ENCODE data around the gene SIGMAR1. TPM values are rescaled to one million over a fixed set of nuclear protein-coding genes. Genes with fewer than 3 reads are reported as not detected.

The SIGMAR1 gene
- total and polyA plus RNA-seq, 8 donors, result 36.0 to 72.1 (median 45.0) TPM

GRCh38 chr9:34671307-34671706 lies 33.7 kb upstream of the SIGMAR1 start:
- no peak for TF ChIP-seq CTCF (IDR thresholded peaks at IDR 0.05)
- intact Hi-C loops (cut with DNase I), result no loop called here
- Histone ChIP-seq H3K4me3 (no peak overlapping the region), H3K27me3 (no peaks in the 10 kb centered on the region), H3K27ac (no peak overlapping the region), H3K4me1 (peaks cover 0 to 10% of the 10 kb centered on the region in 2 donors), H3K9me3 (peaks cover 0 to 3% of the 10 kb centered on the region in 2 donors), H3K36me3 (peaks cover 0 to 6% of the 10 kb centered on the region in 2 donors)
- ATAC-seq (no peak), DNase-seq (no peak)

- ATAC-seq, result no peak
- Histone ChIP-seq H3K9me3 (peaks cover 0 to 3% of the 10 kb centered on the region in 2 donors), H3K4me3 (no peak overlapping the region), H3K4me1 (peaks cover 0 to 13% of the 10 kb centered on the region in 2 donors), H3K36me3 (peaks cover 0 to 6% of the 10 kb centered on the region in 2 donors), H3K27ac (no peak overlapping the region), H3K27me3 (no peaks in the 10 kb centered on the region)
- TF ChIP-seq CTCF (IDR thresholded peaks at IDR 0.05), result no peak
- no peak for DNase-seq
- intact Hi-C loops (cut with DNase I), result no loop called here
These were observed 32.4 kb upstream of the SIGMAR1 start for GRCh38 chr9:34669809-34670562.

- peaks cover 0 to 3% of the 10 kb centered on the region in 2 donors for H3K9me3 ChIP-seq
- peaks cover 0 to 6% of the 10 kb centered on the region in 2 donors for H3K36me3 ChIP-seq
- TF ChIP-seq CTCF (IDR thresholded peaks at IDR 0.05), result no peak
- intact Hi-C loops (cut with DNase I), result no loop called here
- DNase-seq (peak; percentile 92 to 98 (median 96)), ATAC-seq (peak; percentile 92)
- H3K4me3 ChIP-seq, result peak overlapping the region; percentile 62 to 68
- H3K4me1 ChIP-seq, result peaks cover 0 to 25% of the 10 kb centered on the region in 2 donors
- no peaks in the 10 kb centered on the region for H3K27me3 ChIP-seq
- H3K27ac ChIP-seq, result peak overlapping the region; percentile 94 to 98
These were observed 28.0 kb upstream of the SIGMAR1 start for GRCh38 chr9:34665381-34666250.

- peaks cover 0 to 6% of the 10 kb centered on the region in 2 donors for H3K36me3 ChIP-seq
- H3K27ac ChIP-seq, result peak overlapping the region; percentile 76 to 98
- intact Hi-C loops (cut with DNase I), result no loop called here
- TF ChIP-seq CTCF (IDR thresholded peaks at IDR 0.05), result no peak
- no peaks in the 10 kb centered on the region for H3K27me3 ChIP-seq
- DNase-seq (no peak), ATAC-seq (peak; percentile 10)
- peaks cover 0 to 3% of the 10 kb centered on the region in 2 donors for H3K9me3 ChIP-seq
- peak overlapping the region; percentile 62 to 68 for H3K4me3 ChIP-seq
- peaks cover 0 to 25% of the 10 kb centered on the region in 2 donors for H3K4me1 ChIP-seq
These were observed 27.4 kb upstream of the SIGMAR1 start for GRCh38 chr9:34665067-34665380.

All from left lung (tissue), 10 donors.